PFSK-1 (cell line): ENCODE results near the gene BBOF1.

Source experiments
- FOXP2 ChIP-seq: optimal IDR thresholded peaks from 2 replicates; pipeline ENCODE3; 2011; ENCODE audit warnings: borderline replicate concordance, control low read depth, inconsistent platforms; ENCODE audit not compliant: insufficient read depth; ENCODE audit errors: extremely low read length, extremely low read depth
- POLR2AphosphoS5 ChIP-seq: IDR thresholded peaks from 2 replicates; pipeline ENCODE4 v1.6.1; 2012; ENCODE audit warnings: low read depth, mild to moderate bottlenecking, control low read depth, low read length, moderate library complexity
- REST ChIP-seq, 2 experiments: IDR thresholded peaks; 2 replicates each; pipeline versions ENCODE4 v1.6.1 to v1.8.0; 2011 to 2012; ENCODE audit warnings: low read depth in 2 of 2, low read length in 2 of 2, control low read depth in 1 of 2, inconsistent platforms in 1 of 2, mild to moderate bottlenecking in 1 of 2, moderate library complexity in 1 of 2; ENCODE audit not compliant: insufficient read depth in 1 of 2
- SIN3A ChIP-seq: IDR thresholded peaks from 2 replicates; pipeline ENCODE4 v1.6.1; 2012; ENCODE audit warnings: mild to moderate bottlenecking, low read length, moderate library complexity, borderline replicate concordance; ENCODE audit not compliant: insufficient read depth
- TAF1 ChIP-seq: IDR thresholded peaks from 2 replicates; pipeline ENCODE4 v1.6.1; 2012; ENCODE audit warnings: low read length, control low read depth, borderline replicate concordance; ENCODE audit not compliant: insufficient read depth

Gene BBOF1

GRCh38 chr14:74035556-74035955, 16.4 kb downstream of the BBOF1 start:
- TF ChIP-seq REST (IDR thresholded peaks at IDR 0.05; ENCODE audit: insufficient read depth in 1 of 2, low read depth in 2 of 2, low read length in 2 of 2) (no peak), TAF1 (no peak), SIN3A (no peak), POLR2AphosphoS5 (no peak), FOXP2 (no peak)

GRCh38 chr14:74038020-74038859, 19.1 kb downstream of the BBOF1 start:
- TF ChIP-seq TAF1 (no peak), REST (IDR thresholded peaks at IDR 0.05; ENCODE audit: insufficient read depth in 1 of 2, low read depth in 2 of 2, low read length in 2 of 2) (no peak), POLR2AphosphoS5 (no peak), FOXP2 (no peak), SIN3A (no peak)

- TF ChIP-seq FOXP2 (no peak), REST (IDR thresholded peaks at IDR 0.05; ENCODE audit: insufficient read depth in 1 of 2, low read depth in 2 of 2, low read length in 2 of 2) (no peak), SIN3A (no peak)
These were observed 23.1 kb downstream of the BBOF1 start for GRCh38 chr14:74042296-74042695.

GRCh38 chr14:74045522-74045921, 26.4 kb downstream of the BBOF1 start:
- TF ChIP-seq FOXP2 (no peak), POLR2AphosphoS5 (no peak), REST (IDR thresholded peaks at IDR 0.05; ENCODE audit: insufficient read depth in 1 of 2, low read depth in 2 of 2, low read length in 2 of 2) (no peak), SIN3A (no peak), TAF1 (no peak)

- TF ChIP-seq SIN3A (no peak), POLR2AphosphoS5 (no peak), REST (IDR thresholded peaks at IDR 0.05; ENCODE audit: insufficient read depth in 1 of 2, low read depth in 2 of 2, low read length in 2 of 2) (no peak), FOXP2 (no peak), TAF1 (no peak)
These were observed 29.1 kb downstream of the BBOF1 start for GRCh38 chr14:74048281-74048680.
